Adrenal gland (tissue), 5 donors: ENCODE measurements around the gene TP73.

Experiments used
- CTCF ChIP-seq, 6 experiments: fragments of 450-650 bp in 4 of 6; fragments of 200-600 bp in 2 of 6; sonication (generic) in 1 of 6; IDR thresholded peaks; 1 replicate in 5 of 6; 2 replicates in 1 of 6; pipeline versions ENCODE4 v1.5.1 to v1.8.0; 2016 to 2021; ENCODE audit warnings: antibody characterized with exemption in 6 of 6, mild to moderate bottlenecking in 2 of 6, moderate library complexity in 1 of 6
- POLR2A ChIP-seq, 2 donors: fragments of 450-650 bp; IDR thresholded peaks; one replicate each; pipeline ENCODE4 v1.6.1; 2017; ENCODE audit warnings: antibody characterized with exemption in 2 of 2, mild to moderate bottlenecking in 2 of 2, moderate library complexity in 1 of 2
- donor health status: DM: no; HTN: no; CAD: no.

GRCh38 chr1:3707298-3707938 lies 55.1 kb downstream of the TP73 start:
- TF ChIP-seq CTCF (IDR thresholded peaks at IDR 0.05) (no peak), POLR2A (IDR thresholded peaks at IDR 0.05) (no peak)
